ENCODE data around the gene ABCA2.

Gene ABCA2

GRCh38 chr9:137026828-137027227 is 1.2 kb downstream of the ABCA2 start:
- DNase-seq, result no peak

DNA sequence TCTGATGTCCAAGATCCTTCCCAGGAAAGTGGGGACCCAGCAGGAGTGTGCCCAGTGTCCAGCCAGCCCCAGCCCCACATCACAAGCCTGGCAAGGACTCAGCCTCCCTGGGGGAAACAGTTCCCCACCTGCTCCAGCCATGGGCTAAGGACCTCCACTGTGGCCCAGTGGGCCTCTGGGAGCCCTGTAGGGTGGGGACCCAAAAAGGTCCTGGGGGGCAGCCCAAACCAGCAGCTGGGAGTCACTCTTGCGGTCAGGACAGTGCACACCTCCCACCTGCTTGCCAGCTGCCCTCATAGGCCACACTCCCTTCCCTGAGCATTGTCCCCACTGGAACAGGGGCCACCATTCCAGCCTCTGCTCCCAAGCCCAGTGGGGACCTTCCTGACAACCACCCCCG is 1.7 kb downstream of the ABCA2 start:
- no peak for DNase-seq

GRCh38 chr9:137025517-137025966 is 2.5 kb downstream of the ABCA2 start:
- DNase-seq, result no peak

GRCh38 chr9:137023583-137023991 is 4.5 kb downstream of the ABCA2 start:
- no peak for DNase-seq

- DNase-seq, result no peak
Measured at GRCh38 chr9:137023157-137023556, 4.9 kb downstream of the ABCA2 start.

GRCh38 chr9:137022662-137023008 is 5.4 kb downstream of the ABCA2 start:
- DNase-seq, result no peak

DNA sequence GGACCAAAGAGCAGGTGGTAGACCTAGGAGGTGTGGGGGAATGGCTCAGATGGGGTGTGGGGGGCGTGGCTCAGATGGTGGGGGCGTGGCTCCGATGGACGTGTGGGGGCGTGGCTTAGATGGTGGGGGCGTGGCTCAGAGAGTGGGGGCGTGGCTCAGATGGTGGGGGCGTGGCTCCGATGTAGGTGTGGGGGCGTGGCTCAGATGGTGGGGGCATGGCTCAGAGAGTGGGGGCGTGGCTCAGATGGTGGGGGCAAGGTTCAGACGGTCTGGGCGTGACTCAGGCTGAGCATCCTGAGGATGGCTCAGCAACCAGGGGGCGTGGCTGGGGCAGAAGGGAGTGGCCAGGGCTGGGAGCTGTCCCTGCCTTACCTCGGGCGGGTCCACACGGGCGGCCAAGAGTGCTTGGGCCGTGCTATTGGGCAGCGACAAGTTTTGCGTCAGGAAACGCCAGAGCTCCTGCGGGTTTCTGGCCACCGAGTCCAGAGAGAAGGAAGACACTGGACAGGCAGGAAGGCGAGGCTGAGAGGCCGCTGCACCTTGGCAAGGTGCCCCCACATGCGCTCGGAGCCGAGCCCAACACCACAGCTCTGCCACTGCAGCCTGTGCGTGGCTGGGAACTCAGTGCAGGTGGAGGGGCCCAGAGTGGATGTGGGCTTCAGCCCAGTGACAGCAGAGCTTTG is 5.9 kb downstream of the ABCA2 start:
- DNase-seq, result peak; percentile 74

DNA sequence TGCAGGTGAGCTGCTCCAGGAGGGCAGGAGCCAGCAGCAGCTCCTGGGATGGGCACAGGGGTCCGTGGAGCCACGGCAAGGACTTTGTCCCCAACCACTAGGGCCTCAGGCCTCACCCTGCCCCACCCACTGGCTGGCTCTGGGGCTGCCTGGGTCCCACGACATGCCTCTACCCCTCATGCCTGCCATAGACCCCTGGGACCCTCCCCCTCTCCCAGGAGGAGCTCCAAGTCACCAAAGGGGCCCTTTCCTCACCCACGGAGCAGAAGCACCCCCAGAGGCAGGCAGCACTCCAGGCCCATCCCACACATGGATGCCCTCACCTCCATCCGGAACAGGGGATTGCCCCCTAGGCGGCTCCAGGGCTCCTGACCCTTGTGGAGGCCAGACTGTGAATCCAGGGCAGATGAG is 6.5 kb downstream of the ABCA2 start:
- no peak for DNase-seq

DNA sequence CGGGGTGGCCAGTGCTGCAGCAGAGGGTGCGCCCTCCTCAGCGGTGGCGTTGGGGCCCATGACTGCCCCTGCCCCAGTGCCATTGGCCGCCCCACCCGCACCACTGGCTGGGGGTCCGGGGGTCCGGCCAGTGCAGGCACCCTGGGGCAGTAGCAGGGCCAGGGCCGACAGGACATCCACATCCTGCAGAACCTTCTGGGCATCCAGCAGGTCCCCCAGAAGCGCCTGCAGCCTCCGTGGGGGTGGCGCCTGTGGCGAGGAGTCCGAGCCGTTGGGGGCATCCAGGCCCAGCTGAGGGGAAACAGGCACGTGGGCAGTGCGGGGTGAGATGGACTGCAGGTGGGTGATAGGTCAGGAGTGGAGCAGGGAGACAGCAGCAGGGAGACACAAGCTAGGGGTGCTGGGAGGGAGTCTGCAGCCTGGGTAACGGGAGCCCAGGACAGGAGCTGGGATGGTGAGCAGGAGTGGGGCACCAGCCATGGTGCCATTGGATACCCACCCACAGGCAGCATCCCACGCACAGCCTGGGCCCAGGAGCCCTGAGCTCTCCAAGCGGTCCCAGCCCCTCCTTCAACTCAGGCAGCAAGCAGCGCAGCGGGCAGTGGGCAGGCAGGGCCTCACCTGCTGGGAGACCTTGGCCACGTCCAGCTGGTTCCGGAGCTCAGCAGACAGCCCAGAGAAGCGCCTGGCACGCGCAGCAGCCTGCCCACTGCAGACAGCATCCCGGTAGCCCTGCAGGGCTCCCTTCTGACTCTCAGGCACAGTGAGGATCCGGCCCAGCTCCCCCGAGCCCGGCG is 7.1 kb downstream of the ABCA2 start:
- no peak for DNase-seq

DNA sequence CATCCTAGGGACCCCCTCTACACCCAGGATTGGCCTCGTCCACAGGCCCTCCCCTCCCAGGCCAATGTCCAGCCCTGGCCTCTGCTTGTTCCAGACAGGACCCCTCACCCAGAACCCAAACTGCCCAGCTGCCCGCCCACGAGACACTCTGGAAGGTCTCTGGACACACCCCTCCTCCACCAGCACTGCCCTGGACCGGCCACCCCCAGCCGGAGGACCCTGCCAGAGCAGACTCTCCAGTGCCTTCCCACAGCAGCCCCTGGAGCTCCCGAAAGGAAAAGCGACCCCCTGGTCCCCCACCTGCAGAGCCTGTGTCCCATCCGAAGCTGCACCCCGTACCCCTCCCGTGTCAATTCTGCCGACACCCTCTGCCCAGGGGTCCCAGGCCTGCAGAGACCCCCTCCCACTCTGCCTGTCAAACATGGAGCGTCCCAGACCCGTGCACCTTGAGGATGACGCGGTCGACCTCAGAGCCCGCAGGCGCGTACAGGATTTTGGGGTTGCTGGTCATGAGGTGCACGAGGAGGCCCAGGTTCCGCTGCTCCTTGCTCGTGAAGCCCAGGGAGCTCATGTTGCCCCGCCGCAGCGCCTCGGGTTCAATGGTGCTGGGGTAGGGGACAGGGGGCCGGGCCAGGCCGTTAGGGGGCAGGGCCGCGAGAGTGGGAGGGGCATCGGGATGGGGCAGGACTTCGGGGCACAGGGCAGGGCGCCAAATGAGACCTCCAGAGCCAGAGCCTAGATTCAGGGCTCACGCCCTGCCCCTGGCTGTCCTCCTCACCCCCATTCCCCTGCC is 8.0 kb downstream of the ABCA2 start:
- no peak for DNase-seq

DNA sequence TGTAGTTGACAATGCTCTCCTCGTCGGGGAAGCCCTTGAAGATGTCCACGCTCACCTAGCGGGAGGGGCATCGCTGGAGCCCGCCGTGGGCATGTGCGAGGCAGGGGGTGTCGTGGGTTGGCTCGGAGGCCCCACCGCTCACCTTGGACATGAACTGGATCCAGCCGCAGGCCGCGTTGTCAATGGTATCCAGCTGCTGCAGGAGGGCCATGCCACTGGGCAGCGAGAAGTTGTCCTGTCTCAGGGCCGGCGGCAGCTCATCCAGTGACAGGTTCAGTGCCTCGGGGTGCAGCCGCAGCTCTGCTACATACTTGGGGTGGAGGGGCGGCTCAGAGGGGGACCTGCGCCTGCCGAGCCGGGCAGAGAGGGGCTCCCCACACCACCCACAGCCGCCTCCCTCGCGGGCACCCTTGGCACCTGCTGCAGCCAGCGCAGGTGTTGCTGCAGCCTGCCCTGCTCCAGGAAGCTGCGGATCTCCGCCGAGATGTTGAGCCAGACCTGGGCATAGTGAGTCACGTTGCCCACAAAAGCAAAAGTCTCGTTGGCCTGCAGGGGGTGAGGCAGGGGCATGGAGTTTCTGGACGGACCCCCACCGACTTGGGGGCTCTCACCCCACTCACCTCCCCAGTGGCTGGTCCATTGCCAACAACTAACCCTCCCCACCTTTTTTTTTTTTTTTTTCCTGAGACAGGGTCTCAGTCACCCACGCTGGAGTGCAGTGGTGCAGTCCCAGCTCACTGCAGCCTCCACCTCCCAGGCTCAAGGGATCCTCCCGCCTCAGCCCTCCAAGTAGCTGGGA is 9.1 kb downstream of the ABCA2 start:
- no peak for DNase-seq

GRCh38 chr9:137017791-137018497 is 10.1 kb downstream of the ABCA2 start:
- no peak for DNase-seq

- no peak for DNase-seq
Measured at GRCh38 chr9:137017071-137017470, 11.0 kb downstream of the ABCA2 start.

DNA sequence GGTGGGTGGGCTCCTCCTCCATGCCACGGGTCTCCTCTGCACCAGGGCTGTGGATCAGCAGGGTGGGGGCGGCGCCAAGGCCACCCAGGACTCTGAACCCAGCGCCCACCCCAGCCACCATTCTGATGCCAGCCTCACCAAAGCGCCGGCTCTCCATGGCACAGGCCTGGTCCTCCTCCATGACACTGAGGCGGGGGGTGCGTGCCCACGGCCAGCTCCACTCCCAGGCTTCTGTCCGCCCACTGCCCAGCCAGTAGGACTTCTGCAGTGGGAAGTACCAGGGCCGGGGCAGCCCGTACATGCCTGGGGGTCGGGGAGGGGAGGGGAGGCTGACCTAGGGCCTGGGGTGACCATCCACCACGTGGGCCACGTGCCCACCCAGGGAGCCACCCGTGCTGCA is 11.6 kb downstream of the ABCA2 start:
- DNase-seq, result no peak

- no peak for DNase-seq
Measured at GRCh38 chr9:137015976-137016375, 12.1 kb downstream of the ABCA2 start.

DNA sequence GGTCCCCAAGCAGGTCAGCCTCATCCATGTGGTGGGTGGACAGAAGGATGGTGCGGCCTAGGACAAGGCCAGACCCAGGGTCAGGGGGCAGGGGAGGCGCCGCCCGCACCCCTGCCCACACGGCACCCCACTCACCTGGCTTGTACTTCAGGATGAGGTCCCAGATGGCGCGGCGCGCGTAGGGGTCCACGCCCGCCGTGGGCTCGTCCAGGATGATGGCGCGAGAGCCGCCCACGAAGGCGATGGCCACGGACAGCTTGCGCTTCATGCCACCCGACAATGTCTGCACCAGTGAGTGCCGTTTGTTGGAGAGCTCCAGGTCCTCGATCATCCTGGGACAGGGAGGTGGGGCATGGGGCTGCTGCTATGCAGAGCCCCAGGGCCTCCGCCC is 12.5 kb downstream of the ABCA2 start:
- DNase-seq, result no peak

DNA sequence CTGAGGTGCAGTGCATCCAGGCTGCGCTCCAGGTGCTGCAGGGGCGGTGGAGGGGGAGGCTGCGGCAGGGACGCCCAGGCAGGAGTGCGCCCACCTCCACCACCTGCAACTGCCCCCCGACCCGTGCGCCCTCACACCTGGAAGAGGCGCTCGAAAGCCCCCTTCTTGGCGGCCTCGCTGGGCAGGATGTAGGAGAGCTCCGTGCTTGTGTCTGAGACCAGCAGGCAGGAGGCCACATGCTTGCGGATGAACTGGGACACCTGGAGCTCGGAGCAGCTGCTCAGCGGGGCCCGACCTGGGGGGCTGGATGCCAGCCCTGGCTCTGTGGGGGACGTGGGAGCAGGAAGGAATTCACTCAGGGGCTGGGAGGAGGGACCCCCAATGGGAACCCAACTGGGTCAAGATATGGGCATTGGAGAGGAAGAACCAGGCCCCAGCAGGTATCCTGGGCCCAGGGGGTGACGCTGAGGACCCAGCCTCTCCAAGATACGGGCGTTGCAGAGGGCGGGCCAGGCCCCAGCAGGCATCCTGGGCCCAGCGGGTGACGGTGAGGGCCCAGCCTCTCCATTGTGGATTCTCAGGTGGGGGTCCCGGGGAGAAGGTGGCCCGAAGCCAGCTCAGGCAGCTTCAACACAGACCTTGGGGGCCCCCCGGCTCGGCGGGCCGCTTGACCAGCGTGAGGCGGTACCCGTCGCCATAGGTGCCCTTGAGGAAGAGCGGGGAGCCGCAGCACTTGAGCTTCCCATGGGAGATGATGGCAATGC is 13.1 kb downstream of the ABCA2 start:
- no peak for DNase-seq

DNA sequence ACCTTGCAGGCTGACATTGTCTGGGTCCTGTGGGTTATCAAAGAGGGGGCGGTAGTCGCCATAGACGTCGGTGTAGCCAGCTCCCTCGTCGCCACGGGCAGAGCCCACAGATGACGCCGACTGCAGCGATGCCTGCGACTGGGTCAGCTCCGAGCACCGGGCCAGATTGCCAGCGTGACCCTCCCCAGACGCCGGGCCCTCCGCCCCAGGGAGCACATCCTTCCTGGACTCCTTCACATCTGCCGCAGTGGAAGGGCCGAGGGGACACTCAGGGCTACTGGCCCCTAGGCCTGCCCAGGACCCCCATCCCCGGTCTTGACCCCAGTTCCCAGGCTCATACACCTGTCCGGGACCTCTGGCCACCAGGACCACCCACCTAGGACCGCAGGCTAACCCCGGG is 13.9 kb downstream of the ABCA2 start:
- DNase-seq, result no peak

GRCh38 chr9:137013571-137013940 is 14.5 kb downstream of the ABCA2 start:
- no peak for DNase-seq

DNA sequence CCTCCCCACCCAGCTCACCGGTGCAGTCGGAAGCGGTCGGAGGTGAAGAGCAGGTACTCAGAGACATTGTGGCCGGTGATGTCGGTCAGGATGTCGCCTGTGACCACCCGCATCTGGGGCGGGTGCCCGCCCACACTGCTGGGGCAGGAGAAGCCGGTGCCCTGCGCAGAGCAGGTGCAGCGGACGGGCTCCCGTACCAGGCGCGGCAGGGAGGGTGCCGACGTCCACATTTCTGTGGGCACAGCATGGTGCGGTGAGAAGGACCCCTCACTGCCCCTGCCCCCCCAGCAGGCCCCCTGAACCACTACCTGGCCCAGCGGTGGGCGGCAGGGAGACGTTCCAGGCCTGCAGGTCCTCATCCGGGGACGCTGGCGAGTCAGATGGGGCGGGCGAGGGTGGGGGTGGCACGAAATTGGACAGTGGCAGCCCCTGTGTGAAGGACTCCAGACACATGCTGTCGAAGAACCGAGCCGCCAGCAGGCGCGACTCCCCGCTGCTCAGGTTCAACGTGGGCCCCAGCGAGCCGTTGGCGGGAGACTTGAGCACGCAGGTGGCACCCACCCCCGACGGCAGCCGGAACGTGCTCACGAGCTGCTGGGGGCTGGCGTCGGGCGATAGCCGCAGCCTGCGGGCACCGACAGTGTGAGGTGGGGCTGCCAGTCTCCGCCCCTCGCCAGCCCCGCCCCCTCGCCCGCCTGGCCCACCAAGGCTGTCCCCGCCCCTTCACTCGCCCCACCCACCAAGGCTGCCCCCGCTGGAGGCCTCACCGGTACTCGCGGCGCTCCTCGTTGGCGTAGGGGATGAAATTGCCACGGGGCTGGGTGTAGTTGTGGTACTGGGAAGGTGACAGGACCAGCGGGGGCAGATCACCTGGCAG is 15.1 kb downstream of the ABCA2 start:
- no peak for DNase-seq

Measured in stimulated activated CD4-positive, alpha-beta T cell treated with anti-CD3 and anti-CD28 coated beads, Interleukin-4, amount 100 ng/mL, for 24 hours (primary cell).